Measurements from ENCODE around the gene DOCK4.

DOCK4 gene

GRCh38 chr7:112070674-112071256 lies 135.4 kb downstream of the DOCK4 start:
- FAIRE-seq, result no peak

GRCh38 chr7:112069879-112070321 lies 136.3 kb downstream of the DOCK4 start:
- no peak for FAIRE-seq

DNA sequence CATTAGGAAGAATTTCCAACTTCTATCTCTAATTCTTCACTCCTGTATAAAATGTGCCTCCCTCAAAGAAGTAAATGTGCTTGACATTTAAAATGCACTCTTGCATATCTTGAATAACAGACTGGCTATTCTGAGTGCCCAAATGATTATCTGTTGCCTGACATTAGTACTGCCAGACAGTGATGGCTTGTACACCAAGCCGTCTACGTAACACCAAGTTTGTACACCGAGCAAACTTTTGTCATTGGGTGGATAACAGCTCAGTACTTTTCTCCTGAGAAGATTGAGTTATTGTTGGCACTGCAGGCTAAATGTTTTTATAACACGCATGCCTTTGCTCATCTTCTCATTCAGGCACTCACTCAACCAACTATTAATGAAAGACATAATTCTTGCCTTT lies 137.2 kb downstream of the DOCK4 start:
- no peak for FAIRE-seq

DNA sequence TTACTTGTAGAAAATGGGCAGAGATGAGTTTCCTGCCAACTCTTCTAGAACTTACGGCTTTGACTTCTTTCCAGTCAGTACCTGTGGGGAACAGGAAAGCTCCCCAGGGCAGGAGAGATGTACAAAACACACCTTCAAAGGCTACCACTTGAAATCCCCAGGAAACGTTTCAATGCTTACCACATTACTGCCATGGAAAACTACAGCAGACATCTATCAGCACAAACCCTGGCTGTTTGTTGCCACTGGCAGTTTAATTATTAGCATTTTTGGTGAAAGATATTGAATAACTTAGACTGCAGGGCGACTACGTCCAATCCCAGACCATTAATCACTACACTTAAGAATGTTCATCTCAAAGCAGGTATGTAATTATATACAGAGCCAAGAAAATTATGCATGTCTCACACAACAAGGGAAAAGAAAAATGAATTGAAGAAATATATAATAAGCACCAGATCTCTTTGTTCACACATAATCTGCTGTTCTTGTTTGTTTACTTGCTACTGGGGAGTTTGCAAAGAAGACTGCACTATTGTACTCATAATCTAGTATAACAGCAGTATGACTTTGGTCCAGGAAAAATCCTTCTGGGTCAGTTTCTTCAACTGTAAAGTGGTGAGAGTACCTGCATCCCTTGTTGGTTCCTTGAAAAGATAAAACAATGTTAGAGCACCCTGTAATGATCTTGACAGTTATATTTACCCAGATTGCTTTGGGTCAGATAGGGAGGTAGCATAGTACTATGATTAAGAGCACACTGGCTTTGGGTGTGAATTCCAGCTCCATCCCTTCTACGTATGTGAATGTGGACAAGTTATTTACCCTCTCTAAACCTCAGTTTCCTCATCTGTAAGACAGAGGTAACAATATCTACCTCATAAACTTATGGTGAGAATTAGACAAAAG lies 138.3 kb downstream of the DOCK4 start:
- FAIRE-seq, result no peak

- FAIRE-seq, result no peak
Observed at GRCh38 chr7:112067200-112067599, 139.0 kb downstream of the DOCK4 start.

DNA sequence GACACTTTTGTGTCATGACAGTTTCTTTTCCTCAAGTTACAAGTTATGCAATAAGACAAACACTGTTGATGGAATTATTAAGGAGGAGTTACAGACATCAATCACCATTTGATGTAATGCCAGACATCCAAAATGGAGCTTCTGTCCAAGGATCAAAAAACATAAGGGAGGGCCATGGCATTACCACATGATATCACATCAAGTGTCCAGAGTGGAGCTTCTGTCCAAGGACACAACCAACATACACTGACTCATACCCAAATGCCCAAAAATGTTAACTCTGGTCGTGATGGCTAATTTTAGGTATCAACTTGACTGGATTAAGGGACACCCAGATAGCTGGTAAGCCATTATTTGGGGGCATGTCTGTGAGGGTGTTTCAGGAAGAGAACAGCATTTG lies 140.4 kb downstream of the DOCK4 start:
- FAIRE-seq, result no peak

- no peak for FAIRE-seq
Observed at GRCh38 chr7:112064627-112065385, 141.4 kb downstream of the DOCK4 start.

DNA sequence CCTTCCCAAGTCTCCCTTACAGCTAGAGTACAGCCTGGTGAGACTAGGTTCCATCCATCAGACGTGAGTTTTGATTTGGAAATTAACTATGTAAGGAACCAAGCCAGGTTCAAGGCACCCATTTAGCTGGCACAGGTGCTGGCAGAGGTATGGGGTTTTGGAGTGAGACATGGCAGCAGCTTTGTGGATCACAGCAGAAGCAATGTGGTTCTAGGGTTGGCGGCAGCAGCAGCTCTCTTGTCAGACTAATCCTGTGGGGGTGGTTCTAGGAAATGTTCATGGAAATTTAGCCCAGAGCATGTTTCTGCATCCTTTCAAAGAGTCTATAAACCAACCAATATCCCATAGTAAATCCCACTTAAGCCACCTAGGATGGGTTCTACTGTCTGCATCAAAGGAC lies 142.2 kb downstream of the DOCK4 start:
- FAIRE-seq, result no peak

DNA sequence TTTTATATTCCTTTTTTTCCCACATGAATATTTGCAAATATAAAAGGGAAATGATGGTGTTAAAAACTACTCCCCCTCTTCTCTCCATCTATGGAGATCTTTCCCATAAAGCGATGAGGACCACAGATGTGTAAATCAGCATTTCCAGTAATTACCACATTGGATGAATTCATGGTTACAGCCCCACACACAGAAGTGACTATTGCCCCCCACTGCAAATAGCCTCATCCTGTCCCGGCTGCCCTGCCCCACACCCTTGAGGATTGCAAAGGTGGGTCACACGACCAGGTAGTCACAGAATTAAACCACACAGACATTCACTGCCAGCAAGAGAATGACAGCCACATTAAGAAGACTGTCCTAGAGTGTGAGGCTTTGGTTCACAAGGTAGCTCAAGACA lies 145.1 kb downstream of the DOCK4 start:
- FAIRE-seq, result no peak

DNA sequence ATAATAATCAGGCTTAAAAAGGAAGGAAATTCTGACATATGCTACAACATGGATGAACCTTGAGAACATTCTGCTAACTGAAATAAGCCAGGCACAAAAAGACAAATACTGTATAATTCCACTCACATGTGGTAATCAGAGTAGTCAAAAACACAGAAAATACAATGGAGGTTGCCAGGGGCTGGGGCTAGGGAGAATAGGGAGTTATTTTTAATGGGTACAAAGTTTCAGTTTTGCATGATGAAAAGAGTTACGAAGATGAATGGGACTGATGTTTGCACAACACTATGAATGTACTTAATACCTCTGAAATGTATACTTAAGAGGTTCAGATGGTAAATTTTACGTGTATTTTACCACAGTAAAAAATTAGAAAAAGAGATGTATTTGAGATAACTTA lies 145.6 kb downstream of the DOCK4 start:
- no peak for FAIRE-seq

DNA sequence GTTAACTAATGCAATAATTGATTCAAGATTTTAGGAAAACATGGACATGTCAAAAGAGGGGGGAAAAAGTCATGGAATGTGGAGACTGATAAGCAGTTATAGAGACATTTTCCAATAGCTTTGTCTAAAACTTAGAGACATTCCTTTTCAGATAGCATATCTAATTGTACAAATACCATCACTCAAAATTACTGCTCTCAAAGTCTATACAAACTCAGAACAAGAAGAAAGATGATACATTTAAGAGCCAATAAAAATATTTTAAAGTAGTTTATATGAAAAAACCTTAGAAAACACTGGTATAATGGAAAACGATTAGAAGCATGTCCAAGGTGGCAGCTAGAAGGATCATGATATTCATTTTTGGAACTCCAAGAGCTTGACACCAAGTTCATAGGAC lies 146.5 kb downstream of the DOCK4 start:
- no peak for FAIRE-seq

- FAIRE-seq, result no peak
Observed at GRCh38 chr7:112058686-112059085, 147.5 kb downstream of the DOCK4 start.

DNA sequence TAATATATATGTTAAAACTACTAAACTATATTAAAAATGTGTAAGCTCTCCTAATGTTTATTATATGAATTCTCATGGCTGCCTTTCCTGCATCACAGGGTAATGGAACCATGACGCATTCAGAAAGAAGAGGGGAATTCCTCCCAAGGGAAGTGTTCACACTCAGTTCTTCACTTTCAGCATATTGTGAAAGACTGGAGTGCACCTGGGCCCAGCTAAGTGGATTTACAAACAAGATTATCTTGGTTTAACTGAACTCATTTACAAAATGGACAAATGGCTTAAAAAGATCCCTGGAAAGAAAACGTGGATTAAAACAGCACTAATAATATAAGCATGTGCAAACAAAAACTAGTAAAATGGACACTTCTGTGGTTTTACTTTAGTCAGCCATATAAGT lies 149.8 kb downstream of the DOCK4 start:
- no peak for FAIRE-seq

GRCh38 chr7:112053737-112054069 lies 152.5 kb downstream of the DOCK4 start:
- no peak for FAIRE-seq

GRCh38 chr7:112052993-112053736 lies 153.0 kb downstream of the DOCK4 start:
- FAIRE-seq, result no peak

- no peak for FAIRE-seq
Observed at GRCh38 chr7:112052498-112052897, 153.7 kb downstream of the DOCK4 start.

GRCh38 chr7:112050250-112050881 lies 155.8 kb downstream of the DOCK4 start:
- no peak for FAIRE-seq

GRCh38 chr7:112049555-112050249 lies 156.5 kb downstream of the DOCK4 start:
- no peak for FAIRE-seq

- no peak for FAIRE-seq
Observed at GRCh38 chr7:112047421-112047820, 158.8 kb downstream of the DOCK4 start.

DNA sequence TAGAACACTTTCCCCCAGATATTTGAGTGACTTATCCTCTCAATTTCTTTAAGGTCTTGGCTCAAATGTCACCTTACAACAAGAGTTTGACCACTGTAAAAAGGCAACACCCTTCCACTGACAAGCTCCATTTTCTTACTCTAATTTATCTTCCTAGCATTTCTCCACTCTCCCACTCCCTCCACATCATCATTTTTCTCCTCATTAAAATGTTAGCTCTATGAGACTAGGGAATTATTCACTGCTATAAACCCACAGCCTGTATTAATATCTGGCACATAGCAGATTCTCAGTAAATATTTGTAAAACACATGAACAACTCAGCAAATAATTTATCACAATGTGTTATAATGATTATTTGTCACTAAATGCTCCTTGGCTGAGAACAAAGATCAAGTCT lies 161.0 kb downstream of the DOCK4 start:
- FAIRE-seq, result no peak

DNA sequence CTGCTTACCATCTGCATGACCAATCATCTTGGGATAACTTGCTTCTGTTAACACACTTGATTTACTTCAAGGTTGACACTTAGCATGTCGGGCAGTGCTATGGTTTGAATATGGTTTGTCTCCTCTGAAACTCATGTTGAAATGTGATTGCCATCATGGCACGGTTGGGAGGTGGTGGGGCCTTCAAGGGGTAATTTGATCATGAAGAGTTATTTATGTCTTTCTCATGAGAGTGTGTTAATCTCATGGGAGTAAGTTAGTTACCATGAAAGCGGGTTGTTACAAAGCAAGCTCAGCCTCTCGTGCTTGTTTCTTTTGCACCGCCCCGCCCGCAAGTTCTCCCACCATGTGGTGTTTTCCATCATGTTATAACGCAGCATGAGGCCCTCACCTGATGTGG lies 163.6 kb downstream of the DOCK4 start:
- FAIRE-seq, result no peak

DNA sequence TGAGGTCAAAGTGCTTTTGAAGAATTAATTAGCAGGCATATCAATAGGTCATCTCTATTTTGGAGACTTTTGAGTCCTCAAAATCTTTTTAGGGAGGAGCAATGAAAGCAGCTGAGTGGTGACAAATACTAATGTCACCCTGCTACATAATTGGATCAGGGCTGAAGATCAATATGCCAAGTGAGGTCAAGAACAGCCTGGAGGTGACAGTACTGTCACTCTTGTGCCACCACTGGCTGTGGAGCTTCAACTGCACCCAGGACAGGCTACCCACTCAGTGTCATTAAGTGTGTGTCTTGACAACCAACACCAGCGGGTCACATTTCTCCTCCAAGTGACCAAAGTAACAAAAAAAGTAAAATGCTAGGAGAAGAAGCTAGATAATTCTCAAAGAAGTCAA lies 167.8 kb downstream of the DOCK4 start:
- FAIRE-seq, result no peak
